AG09319 (cell line): ENCODE data around the gene LRRC36.
"Not testable (repeated sequence)": the region's sequence is repeated elsewhere in the genome, so short reads cannot be mapped to it uniquely, and the experiment has no call there.

Experiments used
- DNase-seq: peaks from one replicate; pipeline ENCODE4 v3.0.0-alpha.2; 2010; ENCODE audit warnings: low read depth; ENCODE audit errors: extremely low read depth
- CTCF ChIP-seq: IDR thresholded peaks from 2 replicates; pipeline ENCODE4 v1.5.1; 2011; ENCODE audit warnings: low read depth, mild to moderate bottlenecking, inconsistent platforms, low read length, moderate library complexity

Gene LRRC36

GRCh38 chr16:67346341-67346740 is 19.7 kb downstream of the LRRC36 start:
- no peak for DNase-seq
- TF ChIP-seq CTCF: no peak

DNA sequence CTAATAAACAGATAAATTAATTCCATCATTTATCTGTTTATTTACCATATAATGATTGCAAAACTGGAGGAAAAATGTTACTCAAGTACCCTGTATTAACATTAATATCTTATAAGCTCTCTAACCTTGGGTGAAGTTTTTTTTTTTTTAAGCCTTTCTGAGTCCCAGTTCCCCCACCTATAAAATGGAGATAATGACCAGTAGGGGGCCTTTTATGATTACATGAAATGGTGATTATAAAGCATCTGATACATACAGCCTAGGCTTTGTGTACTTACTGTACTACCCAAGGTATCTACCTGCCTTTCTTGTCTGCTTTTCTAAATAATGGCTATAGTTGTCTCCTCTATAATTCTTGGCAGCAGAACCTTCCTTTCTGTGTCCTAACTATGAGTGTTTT is 22.6 kb downstream of the LRRC36 start:
- no peak for DNase-seq
- peak; percentile 31 for TF ChIP-seq CTCF

DNA sequence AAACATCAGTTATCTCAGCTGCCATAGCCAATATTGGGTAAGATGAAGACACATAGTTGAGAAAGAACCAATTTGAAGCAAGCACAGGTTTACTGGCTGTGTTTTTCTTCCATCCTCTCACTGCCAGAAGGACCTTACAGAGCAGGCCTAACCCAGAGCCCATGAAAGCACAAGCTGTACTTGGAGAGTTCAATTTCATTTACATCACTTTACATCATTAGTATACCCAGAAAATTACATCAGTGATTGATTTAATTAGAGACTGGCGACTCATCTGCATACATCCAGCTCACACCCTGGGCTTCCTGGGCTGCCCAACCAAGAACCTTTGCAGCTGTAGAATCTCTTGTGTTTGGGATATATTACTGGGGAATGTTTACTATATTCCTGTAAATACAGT is 23.7 kb downstream of the LRRC36 start:
- DNase-seq: no peak
- TF ChIP-seq CTCF: no peak

DNA sequence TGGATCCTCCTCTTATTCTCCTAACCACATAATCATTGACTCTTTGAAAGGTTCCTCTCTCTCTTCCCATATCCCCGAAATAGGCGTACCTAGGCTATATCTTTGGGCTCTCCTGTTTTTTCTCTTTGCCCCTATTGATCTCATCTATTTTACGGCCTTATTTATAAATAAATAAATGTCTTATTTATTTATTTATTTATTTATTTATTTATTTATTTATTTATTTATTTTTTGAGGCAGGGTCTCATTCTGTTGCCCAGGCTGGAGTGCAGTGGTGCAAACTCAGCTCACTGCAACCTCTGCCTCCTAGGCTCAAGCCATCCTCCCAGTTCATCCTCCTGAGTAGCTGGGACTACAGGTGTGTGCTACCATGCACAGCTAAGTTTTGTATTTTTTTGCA is 25.8 kb downstream of the LRRC36 start:
- not testable (repeated sequence) for DNase-seq

DNA sequence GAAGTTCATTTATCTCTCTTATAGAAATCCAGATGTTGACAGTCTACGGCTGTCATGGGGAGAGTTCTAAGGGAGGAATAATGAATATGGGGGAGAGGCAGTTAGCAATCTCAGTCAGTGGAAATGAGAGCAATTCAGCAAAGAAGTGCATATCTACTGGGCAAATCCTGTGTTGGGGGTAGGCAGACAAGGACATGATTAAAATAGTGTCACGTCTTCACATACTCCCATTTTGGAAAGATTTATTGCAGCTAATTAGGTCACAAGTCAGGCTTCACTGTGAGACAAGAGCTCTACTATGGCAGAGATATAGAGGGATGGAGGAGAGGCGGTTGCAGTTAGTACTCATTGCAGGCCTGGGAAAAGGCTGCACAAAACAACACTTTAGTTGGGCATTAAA is 29.8 kb downstream of the LRRC36 start:
- no peak for DNase-seq
- no peak for TF ChIP-seq CTCF

GRCh38 chr16:67357561-67357960 is 30.9 kb downstream of the LRRC36 start:
- no peak for DNase-seq
- TF ChIP-seq CTCF: no peak

- not testable (repeated sequence) for DNase-seq
Measured at GRCh38 chr16:67359540-67360269, 33.1 kb downstream of the LRRC36 start.

- TF ChIP-seq CTCF: no peak
- no peak for DNase-seq
Measured at GRCh38 chr16:67361038-67361437, 34.4 kb downstream of the LRRC36 start.
